ENCODE data around the gene ANKRD40CL. TPM values are rescaled to one million over a fixed set of nuclear protein-coding genes. Genes with fewer than 3 reads are reported as not detected.

Gene ANKRD40CL
- total and polyA plus RNA-seq, 9 of the 15 experiments (the other 6 are each of a cell fraction or from before 2014, with no cell fraction given): not detected

DNA sequence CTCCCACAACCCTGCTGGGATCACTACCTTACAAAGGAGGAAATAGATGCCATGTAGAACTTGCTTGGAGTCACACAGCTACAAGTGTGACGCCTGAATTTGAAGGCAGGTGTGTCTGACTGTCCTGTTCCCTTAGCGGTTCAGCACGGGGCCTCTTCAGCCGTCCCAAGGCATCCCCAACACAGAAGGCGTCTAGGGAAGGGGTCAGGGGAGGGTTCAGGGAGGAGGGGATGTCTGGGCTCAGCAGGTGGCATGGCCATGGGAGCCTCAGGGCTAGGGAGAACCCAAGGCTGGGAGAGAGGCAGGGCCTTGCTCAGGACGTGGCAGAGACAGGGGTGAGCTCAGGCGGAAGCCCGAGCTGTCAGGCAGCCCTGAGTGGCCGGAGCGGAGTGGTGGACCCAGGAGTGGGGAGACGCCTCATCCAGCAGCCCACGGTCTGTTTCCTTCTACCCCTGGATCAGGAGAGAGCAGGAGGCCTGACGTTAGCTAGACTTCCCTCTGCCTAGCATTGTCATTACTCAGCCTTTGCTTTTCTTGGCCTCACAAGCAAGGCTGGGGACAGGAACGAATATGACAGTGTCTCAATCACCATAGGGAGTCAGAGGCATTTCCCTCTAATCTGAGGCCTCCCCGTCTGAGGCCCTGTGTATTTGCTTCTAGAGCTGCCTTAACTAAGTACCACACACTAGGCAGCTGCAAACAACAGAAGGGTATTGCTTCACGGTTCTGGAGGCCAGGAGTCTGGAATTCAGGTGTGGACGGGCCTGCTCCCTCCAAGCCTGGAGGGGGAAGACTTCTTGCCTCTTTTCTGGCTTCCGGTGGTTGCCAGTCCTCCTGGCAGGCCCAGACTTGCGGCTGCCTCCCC lies 31.3 kb upstream of the ANKRD40CL start:
- H3K27me3 ChIP-seq (ENCODE audit: control insufficient read depth in 2 of 2, insufficient read depth in 2 of 2, low read length in 2 of 2): peaks cover 0 to 9% of the 10 kb centered on the region in 2 experiments; a peak in 2 of 5 replicates
- H3K4me1 ChIP-seq (replicated peaks in 1 of 2; ENCODE audit: control insufficient read depth in 2 of 2, insufficient read depth in 2 of 2, low read length in 2 of 2): peaks cover 0 to 6% of the 10 kb centered on the region in 2 experiments; a peak in 1 of 5 replicates
- no peaks in the 10 kb centered on the region for H3K79me2 ChIP-seq (ENCODE audit: control insufficient read depth, insufficient read depth, low read length)
- POLR2A ChIA-PET: interaction anchor here (0.5 to 0.8 kb wide), 3 partner anchors 15 to 150 kb away, joined by 3 to 4 read pairs (median 4); no protein-coding TSS in a partner anchor
- H2AFZ ChIP-seq (ENCODE audit: low read depth, low read length): 0 out of 2 replicates have a peak overlapping the region, but pooled peaks have one; percentile 55
- no peaks in the 10 kb centered on the region for H3K9me1 ChIP-seq (ENCODE audit: control insufficient read depth, insufficient read depth, low read length)
- no peaks in the 10 kb centered on the region for H3K36me3 ChIP-seq (ENCODE audit: control insufficient read depth, insufficient read depth, low read length)
- CTCF ChIA-PET (ENCODE audit: low intra/inter-chr PET ratio): no interaction called here
- intact Hi-C loops (cut with micrococcal nuclease): no loop called here
- no peak for DNase-seq (ENCODE audit: extremely low read depth in 1 of 4, low spot score in 3 of 4)
- H4K20me1 ChIP-seq (replicated peaks; ENCODE audit: control insufficient read depth, insufficient read depth, low read length): no peaks in the 10 kb centered on the region
- peak; percentile 33 for ATAC-seq
- H3K27ac ChIP-seq (ENCODE audit: extremely low read depth, low read depth, low read length): no peak overlapping the region
- WGBS (ENCODE audit: insufficient coverage, low coverage, missing lambda C conversion rate): 50% methylated on average over 17 of the region's 19 CpGs
- no peak overlapping the region for H3K9ac ChIP-seq (ENCODE audit: insufficient read depth in 1 of 2, low read depth in 2 of 2, low read length in 2 of 2)
- FAIRE-seq: no peak
- no peaks in the 10 kb centered on the region for H3K9me3 ChIP-seq (replicated peaks; ENCODE audit: control insufficient read depth, insufficient read depth, low read depth, low read length)
- TF ChIP-seq ZFX (CRISPR knock-in tag; IDR thresholded peaks at IDR 0.05) (0 out of 2 replicates have a peak, but pooled peaks have one; percentile 21), ZBTB8A (IDR thresholded peaks at IDR 0.05; ENCODE audit: partially characterized antibody) (no peak)
- BruUV-seq (replicated peaks): no TSS peak
- in situ Hi-C loops (cut with MboI): no loop called here
- H3K4me3 ChIP-seq: no peak overlapping the region
- no peak overlapping the region for H3K4me2 ChIP-seq (ENCODE audit: insufficient read depth, low read length)

Data from K562 (cell line).